IPS-15b (cell line): Measurements from ENCODE around the gene TGFBR3L.
"Not testable (repeated sequence)": the region's sequence is repeated elsewhere in the genome, so short reads cannot be mapped to it uniquely, and the experiment has no call there.

Experiments used
- H3K27me3 ChIP-seq: one replicate; pipeline ENCODE4 v1.6.1; 2013; ENCODE audit warnings: low read length; ENCODE audit not compliant: control insufficient read depth, insufficient read depth
- H3K36me3 ChIP-seq: one replicate; pipeline ENCODE4 v1.6.1; 2013; ENCODE audit warnings: low read length; ENCODE audit not compliant: control insufficient read depth, insufficient read depth
- H3K4me1 ChIP-seq: one replicate; pipeline ENCODE4 v1.6.1; 2013; ENCODE audit warnings: mild to moderate bottlenecking, low read length; ENCODE audit not compliant: control insufficient read depth, insufficient read depth
- H3K4me3 ChIP-seq: one replicate; pipeline ENCODE4 v1.5.1; 2013; ENCODE audit warnings: low read depth, low read length
- H3K9ac ChIP-seq: one replicate; pipeline ENCODE4 v1.6.1; 2013; ENCODE audit warnings: low read depth, mild to moderate bottlenecking, low read length
- H3K9me3 ChIP-seq: one replicate; pipeline ENCODE4 v1.6.1; 2013; ENCODE audit warnings: mild to moderate bottlenecking, low read length; ENCODE audit not compliant: control insufficient read depth, insufficient read depth

Gene TGFBR3L

GRCh38 chr19:7885818-7886217 lies 28.8 kb upstream of the TGFBR3L start:
- H3K9me3 ChIP-seq, result no peaks in the 10 kb centered on the region
- H3K36me3 ChIP-seq, result no peaks in the 10 kb centered on the region
- H3K9ac ChIP-seq, result no peak overlapping the region
- peaks cover 3% of the 10 kb centered on the region for H3K27me3 ChIP-seq
- no peak overlapping the region for H3K4me3 ChIP-seq
- peaks cover 6% of the 10 kb centered on the region for H3K4me1 ChIP-seq

- Histone ChIP-seq H3K4me3 (peak overlapping the region; percentile 58), H3K4me1 (peaks cover 6% of the 10 kb centered on the region), H3K36me3 (no peaks in the 10 kb centered on the region), H3K27me3 (peaks cover 3% of the 10 kb centered on the region), H3K9ac (no peak overlapping the region), H3K9me3 (no peaks in the 10 kb centered on the region)
Observed at GRCh38 chr19:7887408-7888144, 27.1 kb upstream of the TGFBR3L start.

- Histone ChIP-seq H3K9me3 (no peaks in the 10 kb centered on the region), H3K9ac (peak within 1 kb of the TSS; percentile 65), H3K36me3 (no peaks in the 10 kb centered on the region), H3K27me3 (peaks cover 3% of the 10 kb centered on the region), H3K4me1 (peaks cover 6% of the 10 kb centered on the region), H3K4me3 (peak within 1 kb of the TSS; percentile 58)
Observed at GRCh38 chr19:7888145-7888825, 26.3 kb upstream of the TGFBR3L start, which contains the start of gene LRRC8E. TSS of gene LRRC8E (plus strand) at chr19:7888510. CDS start at chr19:7895604, 7,094 bp downstream.

DNA sequence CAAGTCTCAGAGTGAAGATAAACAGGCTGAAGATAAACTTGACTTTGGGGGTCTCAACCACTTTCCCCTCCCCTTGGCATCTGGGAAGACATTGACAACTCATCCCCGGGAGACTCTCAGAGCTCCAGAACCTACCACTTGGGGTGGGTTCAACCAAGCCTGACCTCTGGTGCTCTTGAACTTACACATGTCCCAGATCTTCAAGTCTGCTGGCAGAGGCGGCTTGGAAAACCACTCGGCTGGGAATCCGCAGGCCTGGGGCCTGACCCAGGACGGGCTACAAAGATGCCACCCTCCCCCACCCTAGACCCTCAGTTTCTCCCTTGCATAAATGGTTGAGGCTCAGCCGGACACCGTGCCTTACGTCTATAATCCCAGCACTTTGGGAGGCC lies 25.8 kb upstream of the TGFBR3L start:
- Histone ChIP-seq H3K36me3 (no peaks in the 10 kb centered on the region), H3K4me1 (peaks cover 6% of the 10 kb centered on the region), H3K9me3 (no peaks in the 10 kb centered on the region), H3K4me3 (peak overlapping the region; percentile 58), H3K9ac (peak overlapping the region; percentile 65), H3K27me3 (peaks cover 3% of the 10 kb centered on the region)

- H3K36me3 ChIP-seq, H3K9ac ChIP-seq, H3K9me3 ChIP-seq, H3K27me3 ChIP-seq, H3K4me3 ChIP-seq, H3K4me1 ChIP-seq: not testable (repeated sequence)
Observed at GRCh38 chr19:7893362-7894101, 21.1 kb upstream of the TGFBR3L start.

- Histone ChIP-seq H3K9me3 (no peaks in the 10 kb centered on the region), H3K27me3 (no peaks in the 10 kb centered on the region), H3K4me1 (no peaks in the 10 kb centered on the region), H3K36me3 (peaks cover 4% of the 10 kb centered on the region), H3K4me3 (no peak overlapping the region), H3K9ac (no peak overlapping the region)
Observed at GRCh38 chr19:7894612-7895309, 19.9 kb upstream of the TGFBR3L start.

GRCh38 chr19:7895565-7895964 lies 19.1 kb upstream of the TGFBR3L start:
- Histone ChIP-seq H3K4me1 (no peaks in the 10 kb centered on the region), H3K9ac (peak overlapping the region; percentile 12), H3K9me3 (no peaks in the 10 kb centered on the region), H3K27me3 (no peaks in the 10 kb centered on the region), H3K36me3 (peaks cover 12% of the 10 kb centered on the region), H3K4me3 (no peak overlapping the region)

DNA sequence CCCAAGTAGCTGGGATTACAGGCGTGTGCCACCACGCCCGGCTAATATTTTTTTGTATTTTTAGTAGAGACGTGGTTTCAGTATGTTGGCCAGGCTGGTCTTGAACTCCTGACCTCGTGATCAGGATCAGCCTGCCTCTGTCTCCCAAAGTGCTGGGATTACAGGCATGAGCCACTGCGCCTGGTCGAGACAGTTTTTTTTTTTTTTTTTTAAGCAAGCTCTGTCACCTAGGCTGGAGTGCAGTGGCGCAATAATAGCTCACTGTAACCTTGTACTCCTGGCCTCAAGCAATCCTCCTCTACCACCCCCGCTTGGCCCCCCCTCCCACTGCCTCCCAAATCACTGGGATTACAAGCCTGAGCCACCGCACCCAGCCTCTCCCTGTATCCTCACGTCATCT lies 17.3 kb upstream of the TGFBR3L start:
- H3K27me3 ChIP-seq, result no peaks in the 10 kb centered on the region
- H3K9me3 ChIP-seq, result no peaks in the 10 kb centered on the region
- H3K36me3 ChIP-seq, result peaks cover 13% of the 10 kb centered on the region
- no peak overlapping the region for H3K4me3 ChIP-seq
- no peak overlapping the region for H3K9ac ChIP-seq
- H3K4me1 ChIP-seq, result no peaks in the 10 kb centered on the region

GRCh38 chr19:7898967-7899366 lies 15.7 kb upstream of the TGFBR3L start:
- H3K27me3 ChIP-seq, result no peaks in the 10 kb centered on the region
- H3K9me3 ChIP-seq, result no peaks in the 10 kb centered on the region
- no peak overlapping the region for H3K4me3 ChIP-seq
- H3K4me1 ChIP-seq, result no peaks in the 10 kb centered on the region
- H3K36me3 ChIP-seq, result peaks cover 13% of the 10 kb centered on the region
- H3K9ac ChIP-seq, result no peak overlapping the region

DNA sequence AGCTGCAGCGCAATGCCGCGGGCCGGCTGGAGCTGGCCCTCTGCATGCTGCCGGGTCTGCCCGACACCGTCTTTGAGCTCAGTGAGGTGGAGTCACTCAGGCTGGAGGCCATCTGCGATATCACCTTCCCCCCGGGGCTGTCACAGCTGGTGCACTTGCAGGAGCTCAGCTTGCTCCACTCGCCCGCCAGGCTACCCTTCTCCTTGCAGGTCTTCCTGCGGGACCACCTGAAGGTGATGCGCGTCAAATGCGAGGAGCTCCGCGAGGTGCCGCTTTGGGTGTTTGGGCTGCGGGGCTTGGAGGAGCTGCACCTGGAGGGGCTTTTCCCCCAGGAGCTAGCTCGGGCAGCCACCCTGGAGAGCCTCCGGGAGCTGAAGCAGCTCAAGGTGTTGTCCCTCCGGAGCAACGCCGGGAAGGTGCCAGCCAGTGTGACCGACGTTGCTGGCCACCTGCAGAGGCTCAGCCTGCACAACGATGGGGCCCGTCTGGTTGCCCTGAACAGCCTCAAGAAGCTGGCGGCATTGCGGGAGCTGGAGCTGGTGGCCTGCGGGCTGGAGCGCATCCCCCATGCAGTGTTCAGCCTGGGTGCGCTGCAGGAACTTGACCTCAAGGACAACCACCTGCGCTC lies 14.8 kb upstream of the TGFBR3L start:
- no peak overlapping the region for H3K4me3 ChIP-seq
- no peaks in the 10 kb centered on the region for H3K9me3 ChIP-seq
- peaks cover 13% of the 10 kb centered on the region for H3K36me3 ChIP-seq
- peaks cover 2% of the 10 kb centered on the region for H3K4me1 ChIP-seq
- no peaks in the 10 kb centered on the region for H3K27me3 ChIP-seq
- no peak overlapping the region for H3K9ac ChIP-seq

- H3K9me3 ChIP-seq, result no peaks in the 10 kb centered on the region
- no peaks in the 10 kb centered on the region for H3K27me3 ChIP-seq
- peaks cover 13% of the 10 kb centered on the region for H3K36me3 ChIP-seq
- peaks cover 2% of the 10 kb centered on the region for H3K4me1 ChIP-seq
- H3K4me3 ChIP-seq, result no peak overlapping the region
- no peak overlapping the region for H3K9ac ChIP-seq
Observed at GRCh38 chr19:7900401-7900870, 14.2 kb upstream of the TGFBR3L start.
